K562 (cell line): ENCODE data around the gene SLIT1. TPM values are rescaled to one million over a fixed set of nuclear protein-coding genes. Genes with fewer than 3 reads are reported as not detected.

Source experiments
- HLTF ChIP-seq: fragments of 450-650 bp; IDR thresholded peaks from 2 replicates; pipeline ENCODE4 v1.6.1; 2016
- HNRNPH1 ChIP-seq: fragments of 200-400 bp; formaldehyde crosslinking; optimal IDR thresholded peaks from 2 replicates; pipeline ENCODE3; 2017; ENCODE audit warnings: low read depth, mild to moderate bottlenecking, low read length, moderate library complexity
- HNRNPL ChIP-seq: fragments of 200-400 bp; formaldehyde crosslinking; IDR thresholded peaks from 2 replicates; pipeline ENCODE4 v1.6.1; 2017; ENCODE audit warnings: low read depth, mild to moderate bottlenecking, low read length
- SMC3 ChIP-seq: conservative IDR thresholded peaks from 2 replicates; pipeline ENCODE4 v1.6.1; 2011; ENCODE audit warnings: low read depth, low read length, improper control_type of control experiment; ENCODE audit not compliant: insufficient read depth
- STAT5B ChIP-seq: fragments of 250-450 bp; sonication (Bioruptor Pico); IDR thresholded peaks from 2 replicates; pipeline ENCODE4 v1.8.0; 2021; ENCODE audit warnings: mild to moderate bottlenecking, inconsistent platforms
- ZNF212 ChIP-seq: fragments of 450-650 bp; formaldehyde crosslinking; IDR thresholded peaks from 2 replicates; pipeline ENCODE4 v1.4.0; 2020; ENCODE audit warnings: mild to moderate bottlenecking
- ZNF282 ChIP-seq: sonication (generic); formaldehyde crosslinking; IDR thresholded peaks from 2 replicates; pipeline ENCODE4 v1.8.1; 2023; ENCODE audit warnings: missing genetic modification reagents
- ZNF583 ChIP-seq: fragments of 250-450 bp; sonication (Bioruptor Pico); IDR thresholded peaks from 2 replicates; pipeline ENCODE4 v1.4.0; 2020
- polyA plus RNA-seq, 8 experiments: library from polyadenylated mRNA; depleted of rRNA in 4 of 8; stranded (reverse) in 5 of 8; unstranded in 3 of 8; fragments of >200 nt; fragmentation: Nextera tagmentation in 2 of 8; fragmentation: Illumina TruSeq in 1 of 8; extraction: Ambion mirVana in 2 of 8; extraction: Trizol in 1 of 8; gene quantifications; 2 replicates each; pipeline versions ENCODE4 v1.2.1 to v1.2.3, GENCODE V29; 2011 to 2014; ENCODE audit warnings: inconsistent platforms in 1 of 8, missing spikeins in 1 of 8
- total RNA-seq, 7 experiments: library from RNA; depleted of rRNA in 6 of 7; stranded (reverse); fragments of >200 nt in 6 of 7; fragmentation: Illumina TruSeq in 2 of 7; extraction: Trizol in 2 of 7; gene quantifications; 2 replicates each; pipeline versions ENCODE4 v1.2.1 to v1.2.3, GENCODE V29; 2011 to 2021; ENCODE audit warnings: low replicate concordance in 1 of 7
- TF ChIP-seq, protein P1 (sequence below), 3 experiments: IDR thresholded peaks in 2 of 3; conservative IDR thresholded peaks in 1 of 3; 2 replicates each; pipeline ENCODE4 v1.5.1; 2011 to 2012; ENCODE audit warnings: low read length in 3 of 3, mild to moderate bottlenecking in 3 of 3, control low read depth in 2 of 3, improper control_type of control experiment in 1 of 3, inconsistent platforms in 1 of 3, low read depth in 1 of 3, mixed read lengths in 1 of 3, moderate library complexity in 1 of 3; ENCODE audit not compliant: insufficient read depth in 2 of 3
- TF ChIP-seq, protein P2 (sequence below), 2 experiments: fragments of 450-650 bp in 1 of 2; sonication (generic) in 1 of 2; formaldehyde crosslinking in 1 of 2; IDR thresholded peaks; 2 replicates each; pipeline versions ENCODE4 v1.7.1 to v1.9.0; 2016 to 2022; ENCODE audit warnings: inconsistent platforms in 1 of 2, mild to moderate bottlenecking in 1 of 2, missing genetic modification reagents in 1 of 2

SLIT1 gene
- total and polyA plus RNA-seq, 9 of the 15 experiments (the other 6 are each of a cell fraction or from before 2014, with no cell fraction given), result 0.01 to 0.11 (median 0.04) TPM; not detected in 3

- TF ChIP-seq ZNF583 (CRISPR knock-in tag) (no peak), HLTF (no peak), ZNF282 (CRISPR knock-in tag) (no peak), HNRNPL (no peak), STAT5B (CRISPR knock-in tag) (no peak), ZNF212 (no peak), SMC3 (peak; percentile 78), HNRNPH1 (no peak)
- TF ChIP-seq, protein P1, sequence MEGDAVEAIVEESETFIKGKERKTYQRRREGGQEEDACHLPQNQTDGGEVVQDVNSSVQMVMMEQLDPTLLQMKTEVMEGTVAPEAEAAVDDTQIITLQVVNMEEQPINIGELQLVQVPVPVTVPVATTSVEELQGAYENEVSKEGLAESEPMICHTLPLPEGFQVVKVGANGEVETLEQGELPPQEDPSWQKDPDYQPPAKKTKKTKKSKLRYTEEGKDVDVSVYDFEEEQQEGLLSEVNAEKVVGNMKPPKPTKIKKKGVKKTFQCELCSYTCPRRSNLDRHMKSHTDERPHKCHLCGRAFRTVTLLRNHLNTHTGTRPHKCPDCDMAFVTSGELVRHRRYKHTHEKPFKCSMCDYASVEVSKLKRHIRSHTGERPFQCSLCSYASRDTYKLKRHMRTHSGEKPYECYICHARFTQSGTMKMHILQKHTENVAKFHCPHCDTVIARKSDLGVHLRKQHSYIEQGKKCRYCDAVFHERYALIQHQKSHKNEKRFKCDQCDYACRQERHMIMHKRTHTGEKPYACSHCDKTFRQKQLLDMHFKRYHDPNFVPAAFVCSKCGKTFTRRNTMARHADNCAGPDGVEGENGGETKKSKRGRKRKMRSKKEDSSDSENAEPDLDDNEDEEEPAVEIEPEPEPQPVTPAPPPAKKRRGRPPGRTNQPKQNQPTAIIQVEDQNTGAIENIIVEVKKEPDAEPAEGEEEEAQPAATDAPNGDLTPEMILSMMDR (IDR thresholded peaks at IDR 0.05 in 2 of 3, conservative IDR thresholded peaks at IDR 0.05 in 1 of 3; ENCODE audit: insufficient read depth in 2 of 3, low read depth in 1 of 3, low read length in 3 of 3), result peak; percentile 79 to 87 (median 81)
- TF ChIP-seq, protein P2, sequence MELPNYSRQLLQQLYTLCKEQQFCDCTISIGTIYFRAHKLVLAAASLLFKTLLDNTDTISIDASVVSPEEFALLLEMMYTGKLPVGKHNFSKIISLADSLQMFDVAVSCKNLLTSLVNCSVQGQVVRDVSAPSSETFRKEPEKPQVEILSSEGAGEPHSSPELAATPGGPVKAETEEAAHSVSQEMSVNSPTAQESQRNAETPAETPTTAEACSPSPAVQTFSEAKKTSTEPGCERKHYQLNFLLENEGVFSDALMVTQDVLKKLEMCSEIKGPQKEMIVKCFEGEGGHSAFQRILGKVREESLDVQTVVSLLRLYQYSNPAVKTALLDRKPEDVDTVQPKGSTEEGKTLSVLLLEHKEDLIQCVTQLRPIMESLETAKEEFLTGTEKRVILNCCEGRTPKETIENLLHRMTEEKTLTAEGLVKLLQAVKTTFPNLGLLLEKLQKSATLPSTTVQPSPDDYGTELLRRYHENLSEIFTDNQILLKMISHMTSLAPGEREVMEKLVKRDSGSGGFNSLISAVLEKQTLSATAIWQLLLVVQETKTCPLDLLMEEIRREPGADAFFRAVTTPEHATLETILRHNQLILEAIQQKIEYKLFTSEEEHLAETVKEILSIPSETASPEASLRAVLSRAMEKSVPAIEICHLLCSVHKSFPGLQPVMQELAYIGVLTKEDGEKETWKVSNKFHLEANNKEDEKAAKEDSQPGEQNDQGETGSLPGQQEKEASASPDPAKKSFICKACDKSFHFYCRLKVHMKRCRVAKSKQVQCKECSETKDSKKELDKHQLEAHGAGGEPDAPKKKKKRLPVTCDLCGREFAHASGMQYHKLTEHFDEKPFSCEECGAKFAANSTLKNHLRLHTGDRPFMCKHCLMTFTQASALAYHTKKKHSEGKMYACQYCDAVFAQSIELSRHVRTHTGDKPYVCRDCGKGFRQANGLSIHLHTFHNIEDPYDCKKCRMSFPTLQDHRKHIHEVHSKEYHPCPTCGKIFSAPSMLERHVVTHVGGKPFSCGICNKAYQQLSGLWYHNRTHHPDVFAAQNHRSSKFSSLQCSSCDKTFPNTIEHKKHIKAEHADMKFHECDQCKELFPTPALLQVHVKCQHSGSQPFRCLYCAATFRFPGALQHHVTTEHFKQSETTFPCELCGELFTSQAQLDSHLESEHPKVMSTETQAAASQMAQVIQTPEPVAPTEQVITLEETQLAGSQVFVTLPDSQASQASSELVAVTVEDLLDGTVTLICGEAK (IDR thresholded peaks at IDR 0.05), result no peak
- TF ChIP-seq, protein P2 (CRISPR knock-in tag; IDR thresholded peaks at IDR 0.05), result no peak
Observed at GRCh38 chr10:97072851-97073665, 112.7 kb downstream of the SLIT1 start (continued).
